HL-60 (cell line): ENCODE data around the gene EEF1AKMT1.
A peak's percentile ranks its signal among the peaks of the same experiment; 100 is the strongest.

Experiments used
- DNase-seq, 2 experiments: peaks; one replicate each; pipeline ENCODE4 v3.0.0-alpha.2; 2010 to 2020; ENCODE audit warnings: low read depth in 1 of 2, low spot score in 1 of 2
- H3K27ac ChIP-seq: fragments of 250-450 bp; sonication (Bioruptor Pico); replicated peaks from 2 replicates; pipeline ENCODE4 v1.5.1; 2020; ENCODE audit warnings: mild to moderate bottlenecking, moderate library complexity
- H3K27me3 ChIP-seq: fragments of 250-450 bp; sonication (Bioruptor Pico); 2 replicates; pipeline ENCODE4 v1.5.1; 2021; ENCODE audit warnings: mild to moderate bottlenecking, moderate library complexity; ENCODE audit not compliant: insufficient read depth, poor library complexity, severe bottlenecking
- H3K4me3 ChIP-seq: replicated peaks from 2 replicates; pipeline ENCODE4 v1.5.1; 2011; ENCODE audit warnings: mild to moderate bottlenecking, control low read depth, low read length; ENCODE audit not compliant: insufficient read depth
- CTCF ChIP-seq: IDR thresholded peaks from one replicate; pipeline ENCODE4 v1.5.1; 2011; ENCODE audit warnings: low read length, control low read depth, inconsistent platforms; ENCODE audit not compliant: insufficient read depth
- GABPA ChIP-seq: IDR thresholded peaks from 2 replicates; pipeline ENCODE4 v1.6.1; 2012; ENCODE audit warnings: low read depth
- POLR2AphosphoS5 ChIP-seq: IDR thresholded peaks from 2 replicates; pipeline ENCODE4 v1.6.1; 2012; ENCODE audit warnings: low read depth
- REST ChIP-seq: IDR thresholded peaks from 2 replicates; pipeline ENCODE4 v1.6.1; 2012; ENCODE audit warnings: low read depth; ENCODE audit not compliant: insufficient replicate concordance
- SPI1 ChIP-seq: IDR thresholded peaks from 2 replicates; pipeline ENCODE4 v1.6.1; 2012; ENCODE audit warnings: low read depth, mild to moderate bottlenecking, borderline replicate concordance

EEF1AKMT1 gene

GRCh38 chr13:20727856-20728255 is 45.9 kb downstream of the EEF1AKMT1 start:
- no peaks in the 10 kb centered on the region for H3K27me3 ChIP-seq
- TF ChIP-seq CTCF (no peak), POLR2AphosphoS5 (no peak), GABPA (no peak), SPI1 (no peak), REST (no peak)
- no peak for DNase-seq
- H3K4me3 ChIP-seq, result no peak overlapping the region
- no peak overlapping the region for H3K27ac ChIP-seq

- no peak for DNase-seq
- H3K27ac ChIP-seq, result no peak overlapping the region
- TF ChIP-seq REST (no peak), POLR2AphosphoS5 (no peak), GABPA (no peak), CTCF (no peak), SPI1 (no peak)
These were observed 52.1 kb downstream of the EEF1AKMT1 start for GRCh38 chr13:20721454-20722357.

GRCh38 chr13:20721058-20721453 is 52.7 kb downstream of the EEF1AKMT1 start:
- TF ChIP-seq GABPA (no peak), REST (no peak), POLR2AphosphoS5 (no peak), SPI1 (no peak), CTCF (no peak)
- Histone ChIP-seq H3K27me3 (no peaks in the 10 kb centered on the region), H3K27ac (no peak overlapping the region), H3K4me3 (no peak overlapping the region)
- DNase-seq, result no peak

More at GRCh38 chr13:20721454-20722357, 52.1 kb downstream of the EEF1AKMT1 start:
- Histone ChIP-seq H3K27me3 (no peaks in the 10 kb centered on the region), H3K4me3 (peak overlapping the region; percentile 39)
